Right hindlimb (tissue), 1 donor: Measurements from ENCODE around the gene EDEM1.

Experiments used
- DNase-seq: peaks from one replicate; pipeline ENCODE4 v3.0.0-alpha.2; 2018

The EDEM1 gene

DNA sequence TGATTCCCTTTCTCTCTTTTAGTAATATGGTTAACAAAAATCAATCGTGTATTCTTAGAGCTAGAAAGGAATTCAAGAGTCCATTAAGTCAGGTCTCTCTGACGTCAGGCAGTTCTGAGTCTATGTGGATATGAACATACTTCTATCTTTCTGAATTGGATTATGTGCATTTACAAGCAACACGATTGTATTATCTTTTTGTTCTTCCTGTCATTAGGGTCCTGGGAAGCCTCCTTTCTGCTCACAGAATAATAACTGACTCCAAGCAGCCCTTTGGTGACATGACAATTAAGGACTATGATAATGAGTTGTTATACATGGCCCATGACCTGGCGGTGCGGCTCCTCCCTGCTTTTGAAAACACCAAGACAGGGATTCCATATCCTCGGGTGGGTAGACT, 14.0 kb downstream of the EDEM1 start:
- DNase-seq = no peak

DNA sequence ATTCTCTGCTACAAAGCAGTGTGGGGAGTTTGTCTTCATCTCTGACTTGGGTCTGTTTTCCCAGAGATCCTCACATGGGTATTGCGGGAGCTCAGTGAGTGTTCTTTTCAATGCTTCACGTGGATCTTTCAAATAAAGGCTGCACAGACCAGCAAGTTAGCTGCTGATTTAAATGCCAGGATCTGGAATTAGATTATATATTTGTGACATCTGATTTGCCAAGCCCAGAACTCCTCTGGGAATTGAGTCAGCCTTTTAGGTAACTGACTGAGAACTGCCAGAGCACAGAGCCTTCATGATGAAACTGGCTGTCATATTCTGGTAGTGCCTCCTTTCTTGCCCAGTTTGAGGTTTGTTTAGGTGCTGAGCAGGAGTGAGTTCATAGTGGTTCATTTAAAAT, 14.7 kb downstream of the EDEM1 start:
- DNase-seq = no peak

DNA sequence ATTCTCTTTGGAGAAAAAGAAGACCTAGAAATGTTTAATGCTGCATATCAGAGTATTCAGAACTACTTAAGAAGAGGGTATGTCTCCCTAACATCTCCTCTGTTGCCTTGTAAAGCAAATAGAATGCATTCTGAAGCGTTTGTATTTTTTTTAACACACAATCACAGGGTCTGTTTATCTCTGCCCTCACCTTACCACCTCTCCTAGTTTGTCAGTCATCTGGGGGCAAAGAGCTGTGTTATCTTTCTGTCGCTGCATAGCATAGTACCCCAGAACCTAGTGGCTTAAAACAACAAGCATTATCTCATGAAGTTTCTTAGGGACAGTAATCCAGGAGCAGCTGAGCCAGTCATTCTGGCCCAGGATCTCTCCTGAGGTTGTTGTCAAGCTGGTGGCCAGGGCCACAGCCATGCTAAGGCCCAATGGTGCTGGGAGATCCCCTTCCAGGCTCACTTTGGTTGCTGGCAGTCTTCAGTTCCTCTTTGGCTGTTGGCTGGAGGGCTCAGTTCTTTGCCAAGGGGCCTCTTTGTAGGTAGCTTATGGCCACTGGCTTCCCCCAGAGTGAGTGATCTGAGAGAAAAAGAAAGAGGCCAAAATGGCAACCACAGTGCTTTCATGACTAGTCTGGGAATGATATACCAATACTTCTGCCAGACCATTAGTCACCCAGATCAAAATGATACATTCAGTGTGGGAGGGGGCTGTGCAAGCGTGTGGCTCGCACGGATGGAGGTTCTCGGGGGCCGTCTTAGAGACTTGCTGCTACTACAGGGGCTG, 17.8 kb downstream of the EDEM1 start:
- DNase-seq = no peak

DNA sequence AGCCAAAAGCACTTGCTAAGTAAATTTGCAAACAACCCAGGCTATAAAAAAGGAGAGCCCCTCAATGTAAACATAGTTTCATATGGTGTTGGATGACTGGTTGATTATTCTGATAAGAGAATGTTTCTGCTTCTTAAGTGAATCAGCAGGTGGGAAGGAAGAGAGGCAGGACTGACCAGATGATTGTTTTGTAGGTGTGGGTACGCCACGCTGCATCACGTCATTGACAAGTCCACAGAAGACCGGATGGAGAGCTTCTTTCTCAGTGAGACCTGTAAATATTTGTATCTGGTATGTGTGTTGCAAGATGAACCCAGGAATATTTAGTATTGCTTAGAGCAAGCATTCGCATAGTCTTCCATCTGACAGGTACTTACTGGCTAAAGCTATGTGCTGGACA, 23.4 kb downstream of the EDEM1 start:
- no peak for DNase-seq

DNA sequence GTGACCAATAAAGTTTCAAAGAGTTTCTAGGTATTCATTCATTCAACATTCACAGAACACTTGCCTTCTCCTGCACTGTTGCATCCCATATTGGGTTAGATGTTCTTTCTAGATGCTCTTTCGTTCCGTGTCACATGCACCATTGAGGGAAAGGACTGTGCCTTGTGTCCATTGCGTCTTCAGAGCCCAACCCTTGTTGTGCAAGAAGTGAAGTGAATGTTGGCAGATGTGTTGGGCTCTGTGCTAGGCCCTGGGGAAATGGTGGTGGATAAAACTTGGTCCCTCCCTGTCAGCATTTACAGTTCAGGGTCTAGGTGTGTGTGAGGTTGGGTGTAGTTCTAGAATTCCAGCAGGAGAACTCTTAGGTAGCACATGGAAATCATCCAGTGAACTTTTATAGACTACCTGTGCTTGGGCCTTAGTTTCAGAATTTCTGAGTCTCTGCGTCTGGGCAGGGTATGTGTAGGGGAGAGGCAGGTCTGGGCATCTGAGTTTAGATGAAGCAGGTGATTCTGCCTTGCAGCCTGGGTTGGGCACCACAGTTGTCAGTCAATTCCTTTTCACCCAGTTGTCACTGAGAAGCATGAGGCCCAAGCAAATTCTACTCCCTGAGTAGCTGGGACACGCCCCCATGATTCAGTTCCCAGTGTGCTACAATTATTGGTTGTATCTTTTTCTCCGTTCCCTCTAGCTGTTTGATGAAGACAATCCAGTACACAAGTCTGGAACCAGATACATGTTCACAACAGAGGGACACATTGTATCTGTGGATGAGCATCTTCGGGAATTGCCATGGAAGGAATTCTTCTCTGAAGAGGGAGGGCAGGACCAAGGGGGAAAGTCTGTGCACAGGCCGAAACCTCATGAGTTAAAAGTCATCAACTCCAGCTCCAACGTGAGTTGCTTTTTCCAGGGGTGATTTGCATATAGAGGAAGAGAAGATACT, 25.4 kb downstream of the EDEM1 start:
- DNase-seq = no peak

DNA sequence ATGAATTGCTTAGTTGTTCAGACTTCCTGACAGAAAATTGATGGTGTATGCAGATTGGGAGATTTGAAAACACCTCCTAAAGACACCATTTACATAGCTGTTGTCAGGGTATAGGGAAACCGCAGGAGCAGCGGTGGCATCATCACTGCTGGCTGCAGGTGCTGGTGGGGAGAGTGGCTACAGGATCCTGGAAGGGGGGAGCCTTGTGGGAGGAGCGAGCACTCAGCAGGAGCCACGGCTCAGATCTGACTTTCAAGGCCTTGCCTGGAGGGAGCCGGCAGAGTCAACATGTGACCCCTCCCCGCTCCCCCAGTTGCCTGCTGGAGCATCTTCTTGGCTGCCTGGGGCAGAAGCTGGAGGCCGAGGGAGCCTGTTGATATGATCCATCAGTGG, 26.1 kb downstream of the EDEM1 start:
- no peak for DNase-seq

DNA sequence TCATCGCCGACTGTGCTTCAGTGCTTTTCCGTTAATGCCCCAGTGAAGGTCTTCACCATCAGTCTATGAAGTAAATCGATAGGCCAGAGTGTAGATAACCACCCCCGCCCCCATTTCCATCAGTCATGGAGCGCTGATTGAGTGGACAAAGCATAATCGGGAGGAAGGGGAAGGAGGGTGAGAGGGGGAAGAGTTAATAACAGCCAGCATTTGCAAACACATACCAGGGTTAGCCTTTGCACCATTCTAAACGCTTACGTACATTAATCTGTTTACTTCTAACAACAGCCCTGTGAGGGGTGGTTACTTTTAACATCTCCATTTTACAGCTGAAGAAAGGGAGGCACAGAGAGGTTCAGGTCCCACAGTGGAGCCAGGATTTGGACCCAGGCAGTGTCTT, 26.8 kb downstream of the EDEM1 start:
- no peak for DNase-seq

DNA sequence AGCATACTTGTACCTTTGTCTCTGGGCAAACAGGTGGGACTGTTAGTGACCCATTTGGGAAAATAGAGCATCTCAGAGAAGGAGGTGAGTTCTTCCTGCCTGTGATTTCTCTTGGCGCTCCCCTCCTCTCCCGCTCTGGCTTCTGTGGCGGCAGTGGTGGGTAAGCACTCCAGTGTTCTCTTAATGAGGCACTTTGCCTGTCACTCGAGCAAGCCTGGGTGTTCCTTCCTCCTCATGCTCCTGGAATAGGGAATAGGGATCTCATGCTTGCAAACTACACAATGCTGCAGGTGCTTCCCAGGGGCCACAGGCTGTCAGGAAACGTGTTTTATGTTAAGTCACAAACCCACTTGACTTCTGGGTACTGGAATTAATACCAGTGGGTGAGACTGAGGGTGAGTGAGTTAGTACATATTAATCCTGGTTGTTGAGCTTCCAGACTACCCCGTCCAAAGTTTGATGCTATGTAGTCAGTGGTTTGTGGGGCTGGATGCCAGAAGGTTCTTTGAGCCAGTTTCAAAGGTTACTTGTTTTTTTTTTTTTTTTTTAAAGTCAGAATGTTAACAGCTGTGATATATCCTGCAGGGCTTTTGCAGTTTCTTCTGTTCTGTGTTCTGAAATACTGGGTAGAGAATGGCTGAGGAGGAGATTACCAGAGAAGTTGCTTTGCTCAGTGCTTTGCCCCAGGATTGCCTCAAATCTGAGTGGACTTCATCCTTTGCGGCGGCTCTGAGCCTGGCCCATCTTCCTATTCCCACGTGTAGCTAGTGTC, 30.5 kb downstream of the EDEM1 start:
- DNase-seq = peak; percentile 25

DNA sequence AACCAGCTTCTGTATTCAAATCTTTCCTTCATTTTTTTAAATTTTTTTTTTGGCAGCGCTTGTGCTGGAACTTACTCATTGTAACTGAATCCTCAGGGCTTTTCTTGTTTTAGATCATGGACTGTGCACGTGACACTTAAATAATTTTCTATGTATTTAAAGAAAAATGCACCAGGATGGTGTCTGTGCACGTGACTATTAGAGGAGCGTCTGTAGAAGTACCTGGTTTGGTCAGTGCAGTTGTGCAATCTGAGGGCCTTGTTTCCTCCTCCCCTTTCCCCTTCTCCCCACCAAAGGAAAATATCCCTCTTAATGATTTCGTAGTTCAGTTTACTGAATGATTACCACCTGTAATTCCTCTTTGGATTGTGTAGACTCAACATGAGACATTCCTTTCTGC, 31.3 kb downstream of the EDEM1 start:
- DNase-seq = no peak

DNA sequence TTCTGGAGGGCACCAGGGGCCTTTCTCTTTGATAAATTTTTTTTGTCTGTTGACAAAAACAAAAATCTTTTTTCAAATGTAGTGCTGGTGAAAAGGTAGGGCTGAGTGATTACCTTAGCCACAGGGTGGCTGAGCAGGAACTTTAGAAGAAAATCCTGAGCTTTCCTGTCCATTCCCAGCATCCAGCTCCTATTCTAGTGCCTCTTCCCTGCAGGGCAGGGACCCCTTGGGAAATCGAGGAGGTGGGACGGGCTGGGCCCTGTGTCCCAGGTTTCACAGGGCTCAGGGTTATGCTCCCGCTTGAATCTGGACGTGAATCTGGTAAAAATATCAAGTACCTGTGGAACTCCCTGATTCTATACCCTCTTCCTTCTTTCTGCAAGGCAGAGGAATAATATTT, 31.7 kb downstream of the EDEM1 start:
- DNase-seq = no peak

DNA sequence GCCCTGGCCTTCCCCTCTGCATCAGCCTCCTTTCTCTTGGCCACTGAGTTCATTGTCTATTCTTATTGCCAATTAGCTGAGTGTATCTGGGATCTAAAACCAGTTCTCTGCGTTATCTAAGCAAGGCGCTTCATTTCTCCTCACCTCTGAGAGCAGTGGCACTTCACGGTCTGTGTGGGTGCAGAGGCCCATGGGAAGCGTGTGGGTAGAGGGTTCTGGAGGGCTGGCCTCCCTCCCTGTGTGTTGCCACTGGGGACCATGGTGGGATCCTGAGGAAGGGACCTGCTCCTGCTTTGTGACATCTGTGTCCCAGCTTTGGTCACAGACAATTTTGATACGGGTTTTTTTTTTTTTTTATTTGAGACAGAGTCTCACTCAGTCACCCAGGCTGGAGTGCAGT, 32.7 kb downstream of the EDEM1 start:
- no peak for DNase-seq

DNA sequence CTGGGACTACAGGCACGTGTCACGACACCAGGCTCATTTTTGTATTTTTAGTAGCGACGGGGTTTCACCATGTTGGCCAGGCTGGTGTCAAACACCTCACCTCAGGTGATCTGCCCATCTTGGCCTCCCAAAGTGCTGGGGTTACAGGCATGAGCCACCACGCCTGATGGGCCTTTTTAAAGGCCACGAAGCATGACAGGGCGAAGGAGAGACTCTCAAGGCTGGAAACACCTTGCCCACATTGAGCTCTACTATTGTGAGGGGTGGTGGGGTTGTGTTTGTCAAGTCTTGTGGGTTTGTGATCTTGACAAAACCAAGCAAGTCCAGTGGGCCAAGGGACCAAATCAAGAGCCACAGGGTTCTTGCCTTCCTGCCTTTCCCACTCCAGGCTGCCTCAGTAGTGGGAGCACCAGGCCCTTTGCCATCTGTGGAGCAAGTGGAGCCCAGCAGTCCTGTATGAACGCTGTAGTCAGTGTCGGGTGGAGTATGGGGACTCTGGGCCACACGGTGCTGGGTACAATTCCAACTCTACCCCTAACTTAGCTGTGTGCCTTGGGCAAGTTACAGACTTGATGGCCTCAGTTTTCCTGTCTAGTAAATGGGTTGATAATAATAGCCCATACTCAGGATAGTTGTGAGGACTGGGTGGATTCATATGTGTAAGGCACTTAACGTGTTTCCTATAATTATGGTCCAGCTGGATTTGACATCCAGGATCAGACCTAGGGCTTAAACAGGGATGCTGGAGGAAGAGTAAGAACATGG, 33.3 kb downstream of the EDEM1 start:
- no peak for DNase-seq

DNA sequence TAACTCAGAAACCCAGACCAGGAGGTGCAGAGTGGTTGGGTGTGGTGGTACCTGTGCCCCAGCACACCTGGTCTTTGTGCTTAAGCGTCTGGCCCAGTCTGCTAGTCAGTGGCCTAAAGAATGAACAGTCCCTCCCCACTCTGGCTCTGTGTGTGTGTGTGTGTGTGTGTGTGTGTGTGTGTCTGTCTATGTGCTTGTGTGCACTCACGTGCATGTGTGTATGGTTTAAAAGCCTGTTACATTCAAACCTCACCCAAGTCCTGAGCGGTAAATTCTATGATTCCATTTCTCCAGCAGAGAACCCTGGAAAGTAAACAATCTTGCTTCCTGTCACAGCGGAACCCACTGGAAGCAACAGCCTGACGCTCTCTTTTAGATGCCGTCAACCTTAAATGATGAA, 34.2 kb downstream of the EDEM1 start:
- no peak for DNase-seq

DNA sequence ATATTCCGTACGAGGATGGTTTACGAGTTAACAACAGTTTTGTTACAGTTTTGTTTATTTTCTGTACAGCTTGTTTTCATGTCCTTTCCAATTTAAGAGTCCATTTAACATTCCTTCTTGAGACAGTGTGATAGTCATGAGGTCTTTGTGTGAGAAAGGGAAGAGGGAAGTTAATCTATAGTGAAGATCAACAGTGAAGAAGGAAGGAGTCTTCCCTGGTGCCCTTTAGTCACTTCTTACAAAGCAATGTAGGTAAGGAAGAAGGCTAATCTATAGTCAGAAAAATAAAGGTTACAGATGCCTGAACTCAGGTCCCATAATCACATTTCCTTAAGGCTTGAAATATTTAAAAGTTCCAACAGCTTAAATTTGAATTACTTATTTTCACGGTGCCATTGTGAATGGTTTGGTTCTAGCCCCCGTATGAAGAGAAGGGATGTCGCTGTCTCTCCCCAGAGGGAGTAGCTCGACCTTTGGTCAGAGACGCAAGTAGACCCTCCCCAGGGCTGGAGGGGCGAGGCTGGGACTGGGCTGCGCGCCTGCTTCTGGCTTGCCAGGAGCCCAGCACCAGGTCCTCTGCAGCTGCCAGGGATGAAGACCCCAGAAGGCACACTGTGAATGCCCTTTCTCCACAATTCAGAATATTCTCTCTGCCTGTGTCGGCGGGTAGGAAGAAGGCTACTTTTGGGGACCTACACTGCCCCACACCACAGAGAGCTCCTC, 34.9 kb downstream of the EDEM1 start:
- DNase-seq = no peak

DNA sequence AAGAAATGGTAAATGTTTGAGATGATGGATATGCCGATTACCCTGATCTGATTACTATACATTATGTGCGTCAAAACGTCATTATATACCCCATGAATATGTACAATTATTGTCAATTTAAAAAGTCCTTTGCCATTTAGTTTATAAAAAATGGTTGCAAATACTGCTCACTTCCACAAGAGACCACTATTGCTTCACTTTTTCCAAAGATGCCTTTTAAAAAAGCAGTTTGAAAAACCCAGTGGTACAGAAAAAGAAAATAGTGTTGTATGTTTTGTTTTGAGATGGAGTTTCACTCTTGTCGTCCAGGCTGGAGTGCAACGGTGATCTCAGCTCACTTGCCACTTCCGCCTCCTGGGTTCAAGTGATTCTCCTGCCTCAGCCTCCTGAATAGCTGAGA, 39.3 kb downstream of the EDEM1 start:
- DNase-seq = no peak

DNA sequence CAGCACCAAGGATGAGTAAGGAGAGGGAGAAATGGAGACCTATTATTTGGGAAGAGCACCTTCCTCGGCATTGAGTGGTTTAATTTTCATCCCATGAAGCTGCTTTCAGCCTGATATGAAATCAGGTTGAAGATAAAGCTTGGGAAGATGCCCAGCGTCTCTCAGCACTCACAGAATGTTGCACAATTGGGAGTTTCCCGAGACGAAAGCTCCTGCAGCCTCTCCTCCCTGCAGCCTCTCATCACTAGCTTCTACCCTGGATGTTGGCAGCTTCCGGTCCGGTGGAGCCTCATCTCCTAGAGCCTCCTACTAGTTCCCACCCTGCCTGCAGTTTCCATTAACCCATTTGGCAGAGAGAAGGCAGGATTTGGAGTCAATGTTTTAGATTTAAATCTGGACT, 40.3 kb downstream of the EDEM1 start:
- no peak for DNase-seq

DNA sequence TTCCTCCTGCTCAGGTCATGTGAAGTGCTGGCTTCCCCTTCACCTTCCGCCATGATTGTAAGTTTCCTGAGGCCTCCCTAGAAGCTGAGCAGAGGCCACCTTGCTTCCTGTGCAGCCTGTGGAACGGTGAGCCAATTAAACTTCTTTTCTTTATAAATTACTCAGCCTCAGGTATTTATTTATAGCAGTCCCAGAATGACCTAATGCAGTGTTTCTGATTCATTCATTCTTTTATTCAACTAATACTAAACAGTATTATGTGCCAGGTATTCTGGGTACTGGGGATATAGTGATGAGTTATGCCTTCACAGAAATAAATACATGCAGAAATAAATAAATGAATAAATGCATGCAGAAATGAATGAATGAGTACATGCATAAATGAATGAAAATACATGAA, 41.9 kb downstream of the EDEM1 start:
- no peak for DNase-seq

DNA sequence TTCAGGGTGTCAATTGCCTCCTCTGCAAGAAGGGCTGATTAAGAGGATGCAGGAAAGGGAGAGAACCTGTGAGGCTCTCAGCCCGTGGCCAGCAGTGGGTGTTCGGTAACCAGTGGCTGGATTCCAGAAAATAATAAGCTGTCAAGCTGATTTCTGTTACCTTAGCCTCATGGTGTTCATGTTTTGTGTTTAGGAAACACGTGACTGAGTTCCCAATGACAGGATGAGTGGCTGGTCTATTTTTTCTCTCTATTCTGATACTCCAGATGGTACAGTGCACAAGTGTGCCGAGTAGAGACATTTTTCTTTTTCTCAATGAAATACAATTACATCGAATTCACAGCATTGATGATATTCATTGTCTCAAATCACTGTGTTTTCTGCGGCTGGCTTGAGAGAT, 43.6 kb downstream of the EDEM1 start:
- DNase-seq = no peak

DNA sequence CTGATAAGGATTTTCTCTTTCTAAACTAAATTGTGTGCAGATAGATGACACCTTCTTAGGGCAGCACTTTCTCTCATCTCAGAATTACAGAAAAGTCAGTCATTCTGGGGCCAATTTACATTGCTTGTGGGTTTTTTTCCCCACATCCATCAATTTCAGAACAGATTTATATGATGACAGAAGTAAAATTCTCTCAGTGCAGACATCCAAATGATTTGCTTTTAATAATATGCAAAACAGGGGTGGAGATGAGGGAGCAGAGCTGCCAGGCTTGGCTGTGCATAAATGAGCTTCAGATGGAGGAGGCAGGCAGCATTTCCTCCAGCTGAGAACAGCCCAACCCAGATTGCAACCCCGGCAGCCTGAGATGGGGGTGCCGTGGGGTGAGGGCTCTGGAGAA, 44.0 kb downstream of the EDEM1 start:
- DNase-seq = no peak

DNA sequence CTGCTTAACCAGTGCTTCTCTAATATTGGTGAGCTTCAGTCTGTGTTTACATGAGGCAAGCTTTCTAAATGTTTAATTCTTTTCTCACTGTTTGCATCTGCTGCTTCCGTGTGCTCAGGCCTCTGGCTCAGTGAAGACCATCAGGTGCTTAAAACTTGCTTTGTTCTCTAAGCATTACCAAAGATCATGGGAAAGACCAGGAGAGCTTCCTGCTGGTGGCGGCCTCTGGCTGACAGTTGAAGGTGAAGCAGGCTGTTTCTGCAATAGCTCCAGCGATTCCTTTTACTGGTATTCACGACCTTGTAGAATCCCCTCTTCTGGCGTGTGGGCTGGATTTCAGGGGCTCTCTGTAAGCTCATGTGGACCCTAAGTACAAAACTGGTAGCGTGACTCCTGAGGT, 45.1 kb downstream of the EDEM1 start:
- no peak for DNase-seq

DNA sequence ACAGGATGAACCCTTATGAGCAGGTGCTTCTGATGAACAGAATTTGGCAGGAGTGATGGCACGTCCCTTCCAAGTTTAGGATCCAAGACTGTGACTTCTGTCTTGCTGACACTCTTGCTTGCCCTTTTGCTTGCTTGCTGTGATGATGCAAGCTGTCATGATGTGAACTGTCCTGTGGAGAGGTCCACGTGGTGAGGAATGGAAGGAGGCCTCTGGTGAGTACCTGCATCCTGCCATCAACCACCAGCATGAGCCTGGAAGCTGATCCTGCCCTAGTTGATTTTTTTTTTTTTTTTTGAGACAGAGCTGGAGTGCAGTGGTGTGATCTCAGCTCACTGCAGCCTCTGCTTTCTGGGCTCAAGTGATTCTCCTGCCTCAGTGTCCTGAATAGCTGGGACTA, 45.5 kb downstream of the EDEM1 start:
- DNase-seq = no peak

DNA sequence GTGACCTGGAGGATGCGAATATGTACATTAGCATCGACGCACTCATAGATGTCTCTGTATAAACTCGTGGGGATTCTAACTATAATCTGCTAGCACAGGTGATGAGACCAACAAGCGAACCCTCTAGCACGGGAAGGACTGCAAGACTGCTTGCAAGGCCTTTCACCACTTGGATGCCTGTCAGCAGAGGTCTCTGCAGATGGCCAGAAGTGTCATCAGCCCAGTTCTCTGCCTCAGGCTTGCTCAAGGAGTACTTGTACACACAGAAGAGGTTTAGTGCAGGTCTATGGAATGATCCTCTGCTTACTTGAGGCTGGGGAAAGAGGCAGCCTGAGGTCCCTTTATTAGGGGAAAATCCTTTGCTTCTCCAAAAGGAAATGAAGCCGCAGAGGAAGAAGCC, 48.1 kb downstream of the EDEM1 start:
- DNase-seq = no peak
